ENCODE measurements around the gene SPHKAP. TPM values are rescaled to one million over a fixed set of nuclear protein-coding genes. Genes with fewer than 3 reads are reported as not detected.

Gene SPHKAP
- total and polyA plus RNA-seq, 2 of the 4 experiments (the other 2 are of a cell fraction) = not detected

DNA sequence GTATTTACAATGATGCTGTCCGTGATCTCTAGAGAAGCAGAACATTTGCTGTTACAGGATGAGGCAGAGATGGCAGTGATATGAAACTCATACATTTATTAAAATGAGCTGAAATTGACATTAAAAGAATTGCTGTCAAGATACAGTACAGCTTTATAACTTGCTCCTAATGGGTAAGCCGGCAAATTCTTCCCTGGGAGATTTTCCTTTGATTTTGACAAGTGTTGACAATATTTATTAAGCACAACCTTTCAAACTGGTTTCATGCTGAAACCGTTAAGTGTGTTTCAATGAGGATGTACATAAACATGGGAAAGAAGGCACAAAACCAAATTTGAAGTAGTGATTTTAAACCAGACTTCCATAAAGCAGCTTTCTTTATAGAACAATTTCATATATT, 45.5 kb downstream of the SPHKAP start:
- no peak overlapping the region for H4K91ac ChIP-seq (ENCODE audit: insufficient read depth, low read depth, low read length)
- dilution Hi-C loops (cut with HindIII; ENCODE audit: low sequenced_read_pairs, unreplicated experiment) = no loop called here
- in situ Hi-C loops (cut with MboI; ENCODE audit: low sequenced_read_pairs) = no loop called here
- H4K20me1 ChIP-seq (ENCODE audit: insufficient read depth, low read length) = no peaks in the 10 kb centered on the region
- ATAC-seq (ENCODE audit: low read depth) = no peak
- no peak overlapping the region for H3K4me3 ChIP-seq (ENCODE audit: insufficient read depth, low read depth, low read length)
- H3K79me1 ChIP-seq (ENCODE audit: low read depth in 1 of 2, low read length in 2 of 2) = no peaks in the 10 kb centered on the region
- no peak overlapping the region for H4K8ac ChIP-seq (ENCODE audit: low read depth in 2 of 2, low read length in 2 of 2)
- DNase-seq = no peak
- H2BK5ac ChIP-seq (ENCODE audit: low read depth, low read length, poor library complexity, severe bottlenecking) = no peak overlapping the region
- POLR2A ChIA-PET (ENCODE audit: unreplicated experiment) = no interaction called here
- peaks cover 8% of the 10 kb centered on the region for H3K9me3 ChIP-seq (ENCODE audit: control insufficient read depth, insufficient read depth, low read length)
- no peak overlapping the region for H2AFZ ChIP-seq (replicated peaks; ENCODE audit: low read length, poor library complexity)
- no peaks in the 10 kb centered on the region for H3K4me1 ChIP-seq (ENCODE audit: control insufficient read depth, insufficient read depth, low read length)
- no peak overlapping the region for H3K27ac ChIP-seq (ENCODE audit: insufficient read depth, low read length)
- no peaks in the 10 kb centered on the region for H3K27me3 ChIP-seq (ENCODE audit: control insufficient read depth, insufficient read depth, low read length)
- no peak overlapping the region for H3K9ac ChIP-seq (ENCODE audit: low read depth, low read length)
- no peak overlapping the region for H2BK120ac ChIP-seq (ENCODE audit: low read depth, low read length)
- no peaks in the 10 kb centered on the region for H3K36me3 ChIP-seq (ENCODE audit: control insufficient read depth, insufficient read depth, low read length)
- H2AK5ac ChIP-seq (ENCODE audit: low read depth, low read length) = no peak overlapping the region
- CTCF ChIA-PET = no interaction called here
- no peak overlapping the region for H2BK15ac ChIP-seq (ENCODE audit: low read depth, low read length)
- H2AK9ac ChIP-seq (replicated peaks; ENCODE audit: low read depth, low read length, poor library complexity) = no peak overlapping the region
- BruUV-seq (replicated peaks) = no TSS peak
- H3K9me1 ChIP-seq (ENCODE audit: insufficient read depth, low read length) = no peaks in the 10 kb centered on the region
- no peak overlapping the region for H3K4me2 ChIP-seq (ENCODE audit: low read depth, low read length)
- no peak overlapping the region for H2BK20ac ChIP-seq (ENCODE audit: low read depth, low read length)
- no CpG with 5 or more reads among the region's 3 CpGs for WGBS, 2 experiments (ENCODE audit: extremely low coverage in 2 of 2, insufficient read length in 1 of 2)
- no peak overlapping the region for H3K18ac ChIP-seq (ENCODE audit: low read depth, low read length)
- intact Hi-C loops (cut with micrococcal nuclease) = no loop called here
- H3K56ac ChIP-seq (ENCODE audit: extremely low read depth, insufficient read depth, low read length) = no peak overlapping the region
- no peak for TF ChIP-seq FOS (IDR thresholded peaks at IDR 0.05; ENCODE audit: low read depth, low read length)
- TF ChIP-seq, protein P1, sequence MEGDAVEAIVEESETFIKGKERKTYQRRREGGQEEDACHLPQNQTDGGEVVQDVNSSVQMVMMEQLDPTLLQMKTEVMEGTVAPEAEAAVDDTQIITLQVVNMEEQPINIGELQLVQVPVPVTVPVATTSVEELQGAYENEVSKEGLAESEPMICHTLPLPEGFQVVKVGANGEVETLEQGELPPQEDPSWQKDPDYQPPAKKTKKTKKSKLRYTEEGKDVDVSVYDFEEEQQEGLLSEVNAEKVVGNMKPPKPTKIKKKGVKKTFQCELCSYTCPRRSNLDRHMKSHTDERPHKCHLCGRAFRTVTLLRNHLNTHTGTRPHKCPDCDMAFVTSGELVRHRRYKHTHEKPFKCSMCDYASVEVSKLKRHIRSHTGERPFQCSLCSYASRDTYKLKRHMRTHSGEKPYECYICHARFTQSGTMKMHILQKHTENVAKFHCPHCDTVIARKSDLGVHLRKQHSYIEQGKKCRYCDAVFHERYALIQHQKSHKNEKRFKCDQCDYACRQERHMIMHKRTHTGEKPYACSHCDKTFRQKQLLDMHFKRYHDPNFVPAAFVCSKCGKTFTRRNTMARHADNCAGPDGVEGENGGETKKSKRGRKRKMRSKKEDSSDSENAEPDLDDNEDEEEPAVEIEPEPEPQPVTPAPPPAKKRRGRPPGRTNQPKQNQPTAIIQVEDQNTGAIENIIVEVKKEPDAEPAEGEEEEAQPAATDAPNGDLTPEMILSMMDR (conservative IDR thresholded peaks at IDR 0.05; ENCODE audit: low read depth, low read length) = no peak
- TF ChIP-seq, protein P2, sequence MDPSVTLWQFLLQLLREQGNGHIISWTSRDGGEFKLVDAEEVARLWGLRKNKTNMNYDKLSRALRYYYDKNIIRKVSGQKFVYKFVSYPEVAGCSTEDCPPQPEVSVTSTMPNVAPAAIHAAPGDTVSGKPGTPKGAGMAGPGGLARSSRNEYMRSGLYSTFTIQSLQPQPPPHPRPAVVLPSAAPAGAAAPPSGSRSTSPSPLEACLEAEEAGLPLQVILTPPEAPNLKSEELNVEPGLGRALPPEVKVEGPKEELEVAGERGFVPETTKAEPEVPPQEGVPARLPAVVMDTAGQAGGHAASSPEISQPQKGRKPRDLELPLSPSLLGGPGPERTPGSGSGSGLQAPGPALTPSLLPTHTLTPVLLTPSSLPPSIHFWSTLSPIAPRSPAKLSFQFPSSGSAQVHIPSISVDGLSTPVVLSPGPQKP (IDR thresholded peaks at IDR 0.05; ENCODE audit: borderline replicate concordance, low read depth, low read length) = no peak
- no peak for TF ChIP-seq CHD1 (IDR thresholded peaks at IDR 0.05; ENCODE audit: low read depth, low read length)
- no peak for TF ChIP-seq POLR2A (IDR thresholded peaks at IDR 0.05; ENCODE audit: low read depth, low read length)
- no peak for TF ChIP-seq RCOR1 (IDR thresholded peaks at IDR 0.05; ENCODE audit: insufficient replicate concordance, low read length)
- TF ChIP-seq NFE2L2 (IDR thresholded peaks at IDR 0.05; ENCODE audit: low read depth, low read length) = no peak
- TF ChIP-seq, protein P3, sequence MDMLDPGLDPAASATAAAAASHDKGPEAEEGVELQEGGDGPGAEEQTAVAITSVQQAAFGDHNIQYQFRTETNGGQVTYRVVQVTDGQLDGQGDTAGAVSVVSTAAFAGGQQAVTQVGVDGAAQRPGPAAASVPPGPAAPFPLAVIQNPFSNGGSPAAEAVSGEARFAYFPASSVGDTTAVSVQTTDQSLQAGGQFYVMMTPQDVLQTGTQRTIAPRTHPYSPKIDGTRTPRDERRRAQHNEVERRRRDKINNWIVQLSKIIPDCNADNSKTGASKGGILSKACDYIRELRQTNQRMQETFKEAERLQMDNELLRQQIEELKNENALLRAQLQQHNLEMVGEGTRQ (IDR thresholded peaks at IDR 0.05; ENCODE audit: low read depth, low read length) = no peak
- no peak for TF ChIP-seq MAZ (IDR thresholded peaks at IDR 0.05; ENCODE audit: borderline replicate concordance, low read depth, low read length)
- no peak for TF ChIP-seq RAD21 (IDR thresholded peaks at IDR 0.05; ENCODE audit: low read length)
- no peak for TF ChIP-seq MXI1 (IDR thresholded peaks at IDR 0.05; ENCODE audit: borderline replicate concordance, low read depth, low read length)
- no peak for TF ChIP-seq RFX5 (IDR thresholded peaks at IDR 0.05; ENCODE audit: low read depth, low read length)
- TF ChIP-seq CEBPB (IDR thresholded peaks at IDR 0.05; ENCODE audit: low read depth, low read length) = no peak
- H3K23ac ChIP-seq (ENCODE audit: low read depth, low read length) = no peak overlapping the region
- H4K5ac ChIP-seq (ENCODE audit: low read depth, low read length) = no peak overlapping the region
- H3K14ac ChIP-seq (replicated peaks; ENCODE audit: low read depth, low read length) = no peak overlapping the region
- H3K4ac ChIP-seq (ENCODE audit: low read depth, low read length) = no peak overlapping the region

Measured in IMR-90 (cell line).